Astrocyte (in vitro differentiated cells and primary cell): ENCODE data around the gene ZBTB7C. TPM values are rescaled to one million over a fixed set of nuclear protein-coding genes. Genes with fewer than 3 reads are reported as not detected.

Experiments
- DNase-seq: peaks from one replicate; pipeline ENCODE4 v3.0.0-alpha.2; 2010; ENCODE audit warnings: low read depth
- FAIRE-seq: peaks from 2 replicates; lab custom pipeline; 2011; peaks lifted over from hg19 to GRCh38; lab: Jason Lieb, UNC
- H2AFZ ChIP-seq: 2 replicates; pipeline ENCODE4 v1.6.0; 2012; ENCODE audit warnings: low read depth, low read length, inconsistent platforms
- H3K27ac ChIP-seq: 2 replicates; pipeline ENCODE4 v1.5.1; 2011; ENCODE audit warnings: low read depth, low read length, inconsistent platforms
- H3K27me3 ChIP-seq: 2 replicates; pipeline ENCODE4 v1.6.0; 2011; ENCODE audit warnings: low read length, inconsistent platforms; ENCODE audit not compliant: insufficient read depth
- H3K36me3 ChIP-seq: 2 replicates; pipeline ENCODE4 v1.5.1; 2011; ENCODE audit warnings: low read length, inconsistent platforms; ENCODE audit not compliant: insufficient read depth
- H3K4me1 ChIP-seq: 2 replicates; pipeline ENCODE4 v1.5.1; 2011; ENCODE audit warnings: low read length, inconsistent platforms; ENCODE audit not compliant: insufficient read depth
- H3K4me2 ChIP-seq: 2 replicates; pipeline ENCODE4 v1.6.0; 2012; ENCODE audit warnings: low read length, inconsistent platforms
- H3K4me3 ChIP-seq: 2 replicates; pipeline ENCODE4 v1.5.1; 2011; ENCODE audit warnings: low read depth, mild to moderate bottlenecking, low read length, inconsistent platforms; ENCODE audit not compliant: insufficient read depth
- H3K79me2 ChIP-seq: 2 replicates; pipeline ENCODE4 v1.6.0; 2012; ENCODE audit warnings: mild to moderate bottlenecking, low read length, inconsistent platforms; ENCODE audit not compliant: insufficient read depth
- H3K9ac ChIP-seq: 2 replicates; pipeline ENCODE4 v1.6.0; 2012; ENCODE audit warnings: mild to moderate bottlenecking, low read length, inconsistent platforms
- H3K9me3 ChIP-seq: 2 replicates; pipeline ENCODE4 v1.5.1; 2012; ENCODE audit warnings: low read depth, mild to moderate bottlenecking, low read length, inconsistent platforms; ENCODE audit not compliant: insufficient read depth
- H4K20me1 ChIP-seq: 2 replicates; pipeline ENCODE4 v1.6.0; 2012; ENCODE audit warnings: low read length, inconsistent platforms; ENCODE audit not compliant: insufficient read depth
- H3K27ac Mint-ChIP-seq: one replicate; pipeline ENCODE4 v1.8.0; 2021; ENCODE audit warnings: mild to moderate bottlenecking, mixed read lengths; ENCODE audit not compliant: unreplicated experiment
- H3K27me3 Mint-ChIP-seq: one replicate; pipeline ENCODE4 v1.8.0; 2021; ENCODE audit warnings: low read depth, mixed read lengths; ENCODE audit not compliant: unreplicated experiment
- H3K36me3 Mint-ChIP-seq: one replicate; pipeline ENCODE4 v1.8.0; 2021; ENCODE audit warnings: low read depth, mixed read lengths; ENCODE audit not compliant: unreplicated experiment
- H3K4me1 Mint-ChIP-seq: one replicate; pipeline ENCODE4 v1.8.0; 2021; ENCODE audit warnings: low read depth, mixed read lengths; ENCODE audit not compliant: unreplicated experiment
- H3K4me3 Mint-ChIP-seq: one replicate; pipeline ENCODE4 v1.8.0; 2021; ENCODE audit warnings: mild to moderate bottlenecking, moderate library complexity, mixed read lengths; ENCODE audit not compliant: unreplicated experiment
- H3K9me3 Mint-ChIP-seq: one replicate; pipeline ENCODE4 v1.8.0; 2021; ENCODE audit warnings: mild to moderate bottlenecking, mixed read lengths; ENCODE audit not compliant: unreplicated experiment
- EZH2 ChIP-seq: IDR thresholded peaks from 2 replicates; pipeline ENCODE4 v1.6.1; 2012; ENCODE audit warnings: mild to moderate bottlenecking, low read length, inconsistent platforms; ENCODE audit not compliant: insufficient read depth
- total RNA-seq: library from RNA; stranded (reverse); gene quantifications from 2 replicates; pipeline ENCODE4 v1.2.1, GENCODE V29; 2021
- TF ChIP-seq, protein P1 (sequence below): IDR thresholded peaks from 2 replicates; pipeline ENCODE4 v1.5.1; 2011; ENCODE audit warnings: low read depth, mild to moderate bottlenecking, inconsistent platforms, low read length, moderate library complexity; ENCODE audit not compliant: insufficient read depth

ZBTB7C gene
- total RNA-seq, 1 donor from 2014 or later, result 1.0 TPM

DNA sequence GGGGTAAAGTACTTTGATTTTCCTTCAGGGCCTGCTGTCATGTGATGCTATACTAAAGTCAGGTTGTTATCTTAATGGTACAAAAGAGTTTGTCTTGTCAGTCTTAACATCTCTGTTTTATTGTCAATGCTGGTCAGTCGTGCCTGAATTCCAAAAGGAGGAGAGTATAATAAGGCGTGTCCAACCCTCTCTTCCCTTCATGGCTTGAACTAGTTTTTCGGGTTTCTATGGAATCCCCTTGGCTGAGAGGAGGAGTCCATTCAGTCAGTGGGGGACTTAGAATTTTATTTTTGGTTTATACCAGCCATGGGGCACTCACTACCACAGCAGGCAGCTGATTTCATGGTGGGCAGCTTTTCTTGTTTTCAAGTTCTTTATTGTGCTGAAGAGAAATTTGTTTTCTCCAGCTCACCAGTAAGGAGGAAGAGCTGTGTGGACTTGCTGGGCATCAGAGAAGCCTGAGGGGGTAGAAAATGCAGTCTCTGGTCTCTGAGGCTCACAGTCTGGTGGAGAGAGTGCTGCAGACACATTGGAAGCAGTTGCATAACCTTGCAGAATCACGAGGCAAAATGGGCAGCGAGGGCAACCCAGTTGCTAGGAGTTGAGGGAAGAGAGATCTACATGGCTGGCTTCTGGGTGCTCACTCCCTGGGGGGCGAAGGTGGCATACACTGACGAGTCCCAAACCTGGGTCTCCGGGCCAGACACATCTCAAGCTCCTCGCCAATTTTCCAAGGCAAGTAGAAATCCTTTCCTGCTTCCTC is 193.1 kb downstream of the ZBTB7C start:
- Histone ChIP-seq H4K20me1 (no peaks in the 10 kb centered on the region), H3K4me3 (no peak overlapping the region), H3K27ac (no peak overlapping the region), H3K9me3 (no peaks in the 10 kb centered on the region), H3K27me3 (peaks cover 2% of the 10 kb centered on the region), H3K4me1 (no peaks in the 10 kb centered on the region), H3K4me2 (no peak overlapping the region), H3K79me2 (no peaks in the 10 kb centered on the region), H3K9ac (no peak overlapping the region), H3K36me3 (no peaks in the 10 kb centered on the region), H2AFZ (no peak overlapping the region)
- Mint-ChIP-seq H3K4me1 (no peaks in the 10 kb centered on the region), H3K27ac (no peak overlapping the region), H3K4me3 (no peak overlapping the region), H3K27me3 (peaks cover 59% of the 10 kb centered on the region), H3K36me3 (peaks cover 2% of the 10 kb centered on the region), H3K9me3 (peaks cover 12% of the 10 kb centered on the region)
- DNase-seq, result no peak
- TF ChIP-seq, protein P1, sequence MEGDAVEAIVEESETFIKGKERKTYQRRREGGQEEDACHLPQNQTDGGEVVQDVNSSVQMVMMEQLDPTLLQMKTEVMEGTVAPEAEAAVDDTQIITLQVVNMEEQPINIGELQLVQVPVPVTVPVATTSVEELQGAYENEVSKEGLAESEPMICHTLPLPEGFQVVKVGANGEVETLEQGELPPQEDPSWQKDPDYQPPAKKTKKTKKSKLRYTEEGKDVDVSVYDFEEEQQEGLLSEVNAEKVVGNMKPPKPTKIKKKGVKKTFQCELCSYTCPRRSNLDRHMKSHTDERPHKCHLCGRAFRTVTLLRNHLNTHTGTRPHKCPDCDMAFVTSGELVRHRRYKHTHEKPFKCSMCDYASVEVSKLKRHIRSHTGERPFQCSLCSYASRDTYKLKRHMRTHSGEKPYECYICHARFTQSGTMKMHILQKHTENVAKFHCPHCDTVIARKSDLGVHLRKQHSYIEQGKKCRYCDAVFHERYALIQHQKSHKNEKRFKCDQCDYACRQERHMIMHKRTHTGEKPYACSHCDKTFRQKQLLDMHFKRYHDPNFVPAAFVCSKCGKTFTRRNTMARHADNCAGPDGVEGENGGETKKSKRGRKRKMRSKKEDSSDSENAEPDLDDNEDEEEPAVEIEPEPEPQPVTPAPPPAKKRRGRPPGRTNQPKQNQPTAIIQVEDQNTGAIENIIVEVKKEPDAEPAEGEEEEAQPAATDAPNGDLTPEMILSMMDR, result no peak
- no peak for TF ChIP-seq EZH2
- FAIRE-seq, result no peak

DNA sequence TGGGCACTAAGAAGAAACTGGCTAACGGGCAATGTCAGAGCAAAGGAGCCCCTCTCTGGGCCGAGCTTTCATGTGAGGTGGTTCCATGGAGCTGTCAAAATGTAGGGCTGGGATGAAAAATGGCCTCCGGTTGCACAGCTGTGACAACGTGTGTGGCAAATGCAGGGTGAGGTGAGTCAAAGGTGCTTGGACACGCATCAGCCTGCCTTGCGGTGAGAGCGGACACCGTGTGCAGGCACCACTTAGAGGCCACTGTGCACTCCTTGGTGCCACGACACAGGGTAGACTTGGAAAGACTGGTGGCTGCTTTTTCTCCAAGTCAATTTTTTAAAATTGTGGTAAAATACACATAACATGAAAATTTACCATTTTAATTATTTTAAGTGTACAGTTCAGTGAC is 195.4 kb downstream of the ZBTB7C start:
- no peaks in the 10 kb centered on the region for H3K79me2 ChIP-seq
- FAIRE-seq, result no peak
- H3K27ac Mint-ChIP-seq, result no peak overlapping the region
- H3K4me3 ChIP-seq, result no peak overlapping the region
- peaks cover 2% of the 10 kb centered on the region for H3K36me3 Mint-ChIP-seq
- DNase-seq, result no peak
- no peak overlapping the region for H3K9ac ChIP-seq
- no peaks in the 10 kb centered on the region for H3K4me1 ChIP-seq
- no peak overlapping the region for H3K4me3 Mint-ChIP-seq
- H2AFZ ChIP-seq, result no peak overlapping the region
- H3K27ac ChIP-seq, result no peak overlapping the region
- no peaks in the 10 kb centered on the region for H3K36me3 ChIP-seq
- no peaks in the 10 kb centered on the region for H4K20me1 ChIP-seq
- no peaks in the 10 kb centered on the region for H3K27me3 ChIP-seq
- H3K4me2 ChIP-seq, result no peak overlapping the region
- TF ChIP-seq, protein P1, result no peak
- no peak for TF ChIP-seq EZH2
- no peaks in the 10 kb centered on the region for H3K4me1 Mint-ChIP-seq
- H3K9me3 ChIP-seq, result no peaks in the 10 kb centered on the region
- peaks cover 53% of the 10 kb centered on the region for H3K27me3 Mint-ChIP-seq
- peaks cover 13% of the 10 kb centered on the region for H3K9me3 Mint-ChIP-seq

DNA sequence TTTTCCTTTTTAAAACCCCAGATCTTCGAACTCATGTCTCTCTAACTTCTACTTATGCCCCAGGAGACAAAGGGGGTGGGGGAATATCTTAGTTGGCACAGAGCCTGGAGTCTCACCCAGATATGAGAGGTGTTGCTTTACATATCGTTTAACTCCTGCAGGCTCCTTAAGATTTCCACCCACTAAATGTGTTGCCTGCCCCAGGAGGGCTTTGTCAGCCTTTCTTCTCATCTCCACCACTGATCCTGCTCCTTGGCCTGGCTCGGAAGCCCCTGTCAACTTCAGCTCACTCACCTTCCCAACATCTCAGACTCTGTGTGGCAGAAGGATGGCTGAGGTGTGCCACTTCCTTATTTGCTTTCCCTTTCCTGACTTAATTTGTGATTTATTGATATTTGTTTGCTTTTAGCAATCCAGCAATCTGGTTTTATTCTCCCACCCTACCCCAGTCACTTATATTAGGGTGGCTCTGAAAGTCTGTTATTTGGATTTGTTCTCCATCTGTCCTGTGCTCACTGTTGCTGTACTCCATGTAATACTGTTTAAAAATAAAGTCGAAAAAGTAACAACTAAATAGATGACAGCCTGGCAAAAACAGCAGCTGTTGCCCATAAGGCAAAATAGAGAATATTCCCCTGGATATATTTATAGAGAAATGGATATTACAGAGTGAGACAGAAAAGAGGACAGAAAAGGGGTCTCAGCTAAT is 200.6 kb downstream of the ZBTB7C start:
- no peaks in the 10 kb centered on the region for H3K27me3 ChIP-seq
- H3K79me2 ChIP-seq, result no peaks in the 10 kb centered on the region
- H3K9ac ChIP-seq, result no peak overlapping the region
- Mint-ChIP-seq H3K4me3 (no peak overlapping the region), H3K9me3 (peaks cover 8% of the 10 kb centered on the region), H3K27me3 (peaks cover 45% of the 10 kb centered on the region), H3K27ac (no peak overlapping the region), H3K4me1 (no peaks in the 10 kb centered on the region), H3K36me3 (no peaks in the 10 kb centered on the region)
- H4K20me1 ChIP-seq, result no peaks in the 10 kb centered on the region
- H3K27ac ChIP-seq, result no peak overlapping the region
- H2AFZ ChIP-seq, result no peak overlapping the region
- FAIRE-seq (no peak), DNase-seq (no peak)
- no peak overlapping the region for H3K4me2 ChIP-seq
- H3K36me3 ChIP-seq, result no peaks in the 10 kb centered on the region
- TF ChIP-seq, protein P1, result no peak
- TF ChIP-seq EZH2, result no peak
- H3K4me1 ChIP-seq, result no peaks in the 10 kb centered on the region
- H3K9me3 ChIP-seq, result no peaks in the 10 kb centered on the region
- no peak overlapping the region for H3K4me3 ChIP-seq
